Retinal pigment epithelial cell (primary cell): ENCODE measurements around the gene C14orf93.

Experiments used
- DNase-seq: peaks from one replicate; pipeline ENCODE4 v3.0.0-alpha.2; 2010; ENCODE audit warnings: low read depth
- H3K4me3 ChIP-seq: 2 replicates; pipeline ENCODE4 v1.5.1; 2011; ENCODE audit warnings: mild to moderate bottlenecking, low read length, control low read depth, moderate library complexity
- CTCF ChIP-seq: conservative IDR thresholded peaks from 2 replicates; pipeline ENCODE4 v1.5.1; 2011; ENCODE audit warnings: low read depth, low read length, control low read depth, inconsistent platforms

Gene C14orf93

GRCh38 chr14:22977434-22977683, 32.6 kb downstream of the C14orf93 start:
- peak overlapping the region; percentile 3 for H3K4me3 ChIP-seq
- no peak for TF ChIP-seq CTCF
- no peak for DNase-seq

GRCh38 chr14:22976620-22977433, 33.1 kb downstream of the C14orf93 start:
- no peak for TF ChIP-seq CTCF
- no peak for DNase-seq
- peak overlapping the region; percentile 3 for H3K4me3 ChIP-seq

- TF ChIP-seq CTCF, result no peak
- DNase-seq, result no peak
- H3K4me3 ChIP-seq, result no peak overlapping the region
These were observed 35.2 kb downstream of the C14orf93 start for GRCh38 chr14:22974530-22975313.

- peak; percentile 71 for TF ChIP-seq CTCF
- H3K4me3 ChIP-seq, result no peak overlapping the region
- no peak for DNase-seq
These were observed 36.5 kb downstream of the C14orf93 start for GRCh38 chr14:22973217-22974032.

- TF ChIP-seq CTCF, result no peak
- H3K4me3 ChIP-seq, result no peak overlapping the region
These were observed 37.5 kb downstream of the C14orf93 start for GRCh38 chr14:22972313-22972930.

GRCh38 chr14:22971152-22971551, 38.8 kb downstream of the C14orf93 start:
- H3K4me3 ChIP-seq, result no peak overlapping the region
- DNase-seq, result no peak
- no peak for TF ChIP-seq CTCF

More at GRCh38 chr14:22972313-22972930, 37.5 kb downstream of the C14orf93 start:
- no peak for DNase-seq
